Right renal cortex interstitium (tissue), 3 donors: ENCODE data around the gene GRK2. TPM values are rescaled to one million over a fixed set of nuclear protein-coding genes. Genes with fewer than 3 reads are reported as not detected.
"Not testable (repeated sequence)": the region's sequence is repeated elsewhere in the genome, so short reads cannot be mapped to it uniquely, and the experiment has no call there.

Experiments
- DNase-seq, 3 donors: peaks; one replicate each; pipeline ENCODE4 v3.0.0-alpha.2; 2013; ENCODE audit warnings: low read depth in 3 of 3, low spot score in 2 of 3
- polyA plus RNA-seq, 3 donors: library from polyadenylated mRNA; unstranded; fragments of 120-200 nt; gene quantifications; one replicate each; pipeline ENCODE4 v1.2.1, GENCODE V29; 2013; ENCODE audit not compliant: insufficient read length in 3 of 3

The GRK2 gene
- polyA plus RNA-seq, 3 donors: 48.0 to 55.7 (median 49.5) TPM

GRCh38 chr11:67253872-67254624, 12.2 kb upstream of the GRK2 start:
- no peak for DNase-seq

DNA sequence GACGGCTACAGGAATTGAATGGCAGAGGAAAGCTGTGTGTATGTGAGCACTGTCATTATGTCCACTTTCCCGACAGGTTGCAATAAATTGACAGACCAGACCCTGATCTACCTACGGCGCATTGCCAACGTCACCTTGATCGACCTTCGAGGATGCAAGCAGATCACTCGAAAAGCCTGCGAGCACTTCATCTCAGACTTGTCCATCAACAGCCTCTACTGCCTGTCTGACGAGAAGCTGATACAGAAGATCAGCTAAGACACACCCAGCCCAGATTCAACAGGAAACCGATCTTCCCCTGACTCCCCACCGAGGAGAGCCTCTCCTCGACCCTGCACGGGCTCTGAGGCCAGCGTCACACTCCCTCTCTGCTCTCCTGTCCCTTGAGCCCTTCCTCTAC, 11.5 kb upstream of the GRK2 start:
- no peak for DNase-seq

GRCh38 chr11:67255353-67255752, 10.9 kb upstream of the GRK2 start:
- DNase-seq: no peak

- DNase-seq: no peak
Measured at GRCh38 chr11:67255864-67256263, 10.4 kb upstream of the GRK2 start.

DNA sequence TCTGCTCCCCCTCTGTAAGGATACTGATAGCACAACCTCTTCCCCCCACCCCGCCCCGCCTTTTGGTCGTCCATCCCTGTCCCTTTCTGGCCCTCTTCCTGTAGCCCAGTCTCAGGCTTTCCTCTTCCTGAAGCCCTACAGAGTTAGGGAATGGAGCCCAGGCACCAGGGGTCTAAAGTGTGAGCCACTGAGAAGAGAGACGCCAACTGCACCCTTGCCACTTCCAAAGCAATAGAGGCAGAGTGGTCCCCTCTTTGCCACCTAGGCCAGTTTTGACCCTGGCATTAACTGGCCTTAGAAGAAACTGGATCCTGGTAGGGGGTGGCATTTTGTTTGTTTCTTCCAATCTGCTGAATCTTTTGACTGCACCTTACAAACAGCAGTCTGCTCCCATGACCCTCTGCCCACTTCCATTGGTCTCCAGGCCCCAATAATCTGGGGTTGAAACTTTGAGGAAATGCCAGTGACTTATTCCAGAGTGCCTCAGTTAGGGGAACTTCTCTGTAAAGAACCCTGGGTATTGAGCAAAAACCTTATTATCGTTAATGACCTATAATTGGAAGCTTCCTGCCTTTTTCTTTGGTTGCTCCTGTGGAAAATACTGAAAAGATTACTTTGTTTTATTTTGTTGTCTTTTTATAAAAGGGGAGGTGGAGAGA, 9.7 kb upstream of the GRK2 start:
- DNase-seq: no peak

DNA sequence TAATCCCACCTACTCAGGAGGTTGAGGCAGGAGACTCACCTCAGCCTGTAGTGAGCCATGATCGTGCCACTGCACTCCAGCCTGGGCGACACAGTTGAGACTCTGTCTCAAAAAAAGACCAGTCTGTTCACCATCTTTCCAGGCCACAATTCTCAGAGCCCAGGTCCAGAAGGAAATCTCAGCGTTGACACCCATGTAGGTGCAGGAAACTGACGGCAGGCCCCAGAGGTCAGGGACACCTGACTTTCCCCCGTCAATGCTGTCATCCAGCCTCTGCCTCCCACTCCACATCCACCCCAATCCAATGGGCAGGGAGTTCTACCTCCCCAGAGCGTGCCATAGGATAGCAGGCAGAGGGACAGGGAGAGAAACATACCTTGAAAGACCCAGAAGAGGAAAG, 5.9 kb upstream of the GRK2 start:
- DNase-seq: no peak

GRCh38 chr11:67260885-67261639, 5.2 kb upstream of the GRK2 start:
- not testable (repeated sequence) for DNase-seq

DNA sequence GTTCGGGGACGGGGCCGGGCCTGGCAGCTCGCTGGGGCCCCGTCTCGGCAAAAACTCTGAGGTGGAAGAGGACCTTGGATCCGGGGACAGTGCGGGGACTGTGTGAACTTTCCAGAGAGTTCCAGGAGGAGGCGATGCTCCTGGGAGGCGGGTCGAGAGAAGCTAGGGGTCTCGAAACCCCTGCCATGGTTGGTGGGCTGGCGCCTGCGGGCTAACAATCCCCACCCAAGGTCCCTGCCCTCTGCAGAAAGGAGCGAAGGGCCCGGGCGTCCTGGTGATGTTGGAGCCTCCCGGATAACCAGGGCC, 4.7 kb upstream of the GRK2 start:
- no peak for DNase-seq

DNA sequence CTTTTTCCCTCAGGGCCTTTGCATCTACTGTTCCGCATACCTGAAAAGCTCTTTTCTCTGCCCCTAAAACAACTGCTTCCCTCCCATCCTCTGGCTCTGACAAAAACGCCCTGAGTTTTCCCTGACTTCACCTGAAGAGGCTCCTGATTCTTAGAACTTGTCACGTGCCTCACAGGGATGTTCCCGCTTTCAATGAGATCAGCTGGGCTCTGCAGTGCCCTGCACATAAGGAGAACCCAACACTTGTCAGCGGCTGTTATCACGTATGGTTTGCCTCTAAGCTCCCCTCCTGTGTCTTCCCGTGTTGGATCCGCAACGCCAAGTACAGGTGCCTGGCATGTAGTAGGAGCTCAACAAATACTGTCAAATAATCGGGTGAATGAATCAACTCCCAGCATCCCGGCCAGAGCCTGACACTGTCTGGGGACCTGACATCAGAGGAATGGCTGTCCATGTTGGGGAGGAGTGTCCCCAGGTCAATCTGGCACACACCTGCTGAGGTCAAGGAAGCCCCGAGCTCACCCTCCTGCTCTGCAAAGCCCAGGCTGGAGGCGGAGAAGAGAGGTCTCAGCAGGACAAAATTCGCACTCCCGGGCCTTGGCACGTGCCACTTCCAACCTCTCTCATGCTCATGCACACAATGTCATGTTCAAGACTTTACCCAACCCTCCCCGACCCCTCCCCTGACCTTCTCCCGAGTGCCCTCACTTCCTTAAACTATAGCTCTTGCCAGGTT, 4.2 kb upstream of the GRK2 start:
- DNase-seq: no peak

- DNase-seq: no peak
Measured at GRCh38 chr11:67262731-67263675, 3.3 kb upstream of the GRK2 start.

- DNase-seq: no peak
Measured at GRCh38 chr11:67264260-67264659, 2.0 kb upstream of the GRK2 start.

DNA sequence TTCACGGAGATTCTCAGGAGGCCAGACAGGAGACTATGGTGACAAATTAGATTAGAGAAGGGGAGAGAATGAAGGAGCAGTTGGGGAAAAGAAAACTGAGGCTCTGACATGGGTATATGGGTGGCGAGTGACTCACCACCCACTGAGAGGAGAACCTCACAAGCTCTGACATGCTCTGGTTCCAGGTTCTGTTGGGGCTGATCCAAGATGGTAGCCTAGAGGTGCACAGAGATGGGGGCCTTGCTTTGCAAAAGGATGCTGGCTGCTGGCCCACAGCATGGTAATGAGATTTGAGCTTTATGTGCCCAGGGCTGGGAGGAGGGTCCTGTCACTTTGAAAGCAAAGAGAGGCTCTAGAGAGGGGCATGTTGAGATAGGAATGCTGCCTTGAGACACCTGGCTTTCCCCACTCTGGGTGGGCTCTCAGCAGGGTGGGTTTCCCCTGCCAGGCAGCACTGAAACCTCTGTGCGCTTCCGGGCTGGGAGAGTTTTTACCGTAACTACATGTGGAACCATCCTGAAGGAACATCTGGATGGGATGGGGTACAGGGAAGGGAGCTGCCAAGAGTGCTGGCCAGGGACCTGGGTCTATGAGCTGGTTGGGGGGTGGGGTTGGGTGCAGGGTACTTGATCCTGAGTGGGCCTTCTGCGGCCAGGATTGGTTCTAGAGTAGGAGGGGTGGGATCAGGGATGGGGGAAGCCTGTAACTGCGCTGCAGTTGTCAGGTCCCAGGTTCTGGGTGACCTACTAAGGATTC, 1.2 kb upstream of the GRK2 start:
- DNase-seq: no peak

GRCh38 chr11:67265633-67266448, 432 bp upstream of the GRK2 start:
- DNase-seq: no peak

DNA sequence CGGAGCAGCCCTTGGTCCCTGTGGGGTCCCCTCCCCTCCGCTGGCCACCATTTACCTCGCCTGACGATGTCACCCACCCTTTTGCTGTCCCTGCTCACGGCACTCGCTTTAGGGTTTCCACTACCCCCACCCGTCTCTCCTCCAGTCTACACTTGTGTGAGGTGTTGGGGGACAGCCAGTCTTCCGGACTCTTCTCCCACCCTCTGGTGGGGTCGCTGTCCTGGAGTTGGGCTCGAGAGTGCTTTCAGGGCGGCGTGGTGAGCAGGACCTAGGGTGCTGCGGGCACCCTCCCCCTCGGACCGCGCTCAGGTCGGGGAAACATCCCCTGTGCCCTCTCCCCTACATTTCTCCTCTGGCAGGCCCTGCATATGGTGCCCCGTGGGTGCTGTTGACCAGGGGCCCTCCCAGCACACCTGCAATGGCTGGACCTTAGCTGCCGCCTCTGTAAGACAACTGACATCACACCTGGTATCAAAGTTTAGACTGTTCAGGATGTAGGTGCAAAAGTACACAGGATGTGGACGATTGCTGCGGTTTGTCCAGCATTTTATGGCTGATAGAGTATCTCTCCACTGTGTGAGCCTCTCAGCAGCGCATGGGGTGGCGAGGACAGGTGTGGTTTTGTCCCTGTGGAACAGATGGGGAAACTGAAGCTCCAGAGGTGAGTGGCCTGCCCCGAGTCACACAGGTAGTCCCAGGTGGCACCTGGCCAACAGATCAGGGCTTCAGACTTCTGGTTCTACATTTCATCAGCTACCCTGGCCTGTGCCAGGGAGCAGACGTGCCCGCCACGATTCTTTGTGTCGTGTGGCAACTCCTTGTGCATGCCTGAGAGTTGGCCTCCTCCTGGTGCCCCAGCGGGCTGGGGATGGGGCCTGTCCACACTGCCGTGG, 1.2 kb downstream of the GRK2 start:
- no peak for DNase-seq

DNA sequence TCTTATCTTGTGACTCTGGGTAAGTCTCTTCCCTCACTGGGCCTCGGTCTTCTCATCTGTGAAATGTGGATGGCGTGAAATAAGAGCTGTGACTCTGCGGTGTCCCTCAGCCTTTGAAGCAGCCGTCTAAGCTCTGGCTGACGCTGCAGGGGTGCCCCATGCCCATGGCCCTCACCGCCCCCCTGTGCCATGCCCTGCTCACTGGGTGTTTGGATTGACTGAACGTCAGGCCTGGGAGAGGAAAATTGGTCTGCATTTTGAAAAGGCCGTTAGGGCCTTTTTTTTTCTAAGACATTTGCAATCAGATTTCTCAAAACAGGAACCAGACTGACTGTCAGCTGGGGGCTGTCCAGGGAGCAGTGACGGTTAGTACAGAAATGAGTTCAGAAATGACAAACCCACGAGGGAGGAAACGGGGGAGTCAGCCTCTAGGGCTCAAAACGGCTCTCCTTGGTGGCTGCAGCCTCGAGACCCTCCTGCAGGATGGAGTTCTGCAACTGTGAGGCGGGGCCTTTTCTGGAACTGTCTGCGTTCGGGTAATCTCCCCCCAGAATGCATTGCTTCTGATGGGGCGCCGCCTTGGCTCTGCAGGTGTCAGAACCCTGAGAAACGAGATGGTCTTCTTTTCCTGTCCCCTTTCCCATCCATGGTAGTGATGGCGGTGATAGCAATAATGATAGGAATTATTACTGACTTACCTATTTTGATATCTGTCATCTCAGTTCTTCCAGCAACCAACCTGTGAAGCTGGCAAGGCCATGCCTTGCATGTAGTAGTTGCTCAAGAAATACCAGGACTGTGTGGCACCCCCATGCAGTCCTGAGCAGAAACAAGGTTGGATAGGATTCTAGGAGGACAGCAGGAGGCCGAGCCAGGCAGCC, 2.0 kb downstream of the GRK2 start:
- no peak for DNase-seq

DNA sequence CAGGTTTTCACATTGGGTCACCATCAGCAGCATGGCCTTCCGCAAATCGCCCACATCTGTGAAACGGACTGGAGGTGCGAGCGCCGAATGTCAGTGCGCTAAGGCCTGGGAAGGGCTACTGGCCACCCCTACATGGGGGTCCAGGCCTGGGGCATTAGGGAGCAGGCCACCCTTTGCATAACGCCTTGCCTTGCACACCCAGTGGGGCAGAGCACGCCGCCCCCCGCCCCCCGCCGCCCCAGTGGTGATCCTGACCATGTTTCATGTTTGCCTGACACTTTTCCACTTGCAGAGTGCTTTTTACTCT, 2.6 kb downstream of the GRK2 start:
- no peak for DNase-seq
